ENCODE results near the gene PHF24. TPM values are rescaled to one million over a fixed set of nuclear protein-coding genes. Genes with fewer than 3 reads are reported as not detected.

Gene PHF24
- total RNA-seq, 1 experiment from 2014 or later, result not detected

Other genes starting within 250 kb of the PHF24 start
- gene CCL21, start 248.1 kb upstream of the PHF24 start, total RNA-seq (2014; rRNA removed; shearing (Covaris generic)), result not detected in 2 replicates
- gene DNAJB5, start 31.5 kb downstream of the PHF24 start, total RNA-seq (2014; rRNA removed; shearing (Covaris generic)), result 7.1 and 9.5 TPM in 2 replicates
- 396 and 426 TPM in 2 replicates for gene VCP, start 114.3 kb downstream of the PHF24 start, total RNA-seq (2014; rRNA removed; shearing (Covaris generic))
- 49.5 and 52.2 TPM in 2 replicates for gene FANCG, start 121.7 kb downstream of the PHF24 start, total RNA-seq (2014; rRNA removed; shearing (Covaris generic))
- 26.1 and 27.5 TPM in 2 replicates for gene PIGO, start 138.3 kb downstream of the PHF24 start, total RNA-seq (2014; rRNA removed; shearing (Covaris generic))
- 286 and 296 TPM in 2 replicates for gene STOML2, start 144.8 kb downstream of the PHF24 start, total RNA-seq (2014; rRNA removed; shearing (Covaris generic))
- 10.9 and 13.9 TPM in 2 replicates for gene ATOSB, start 157.6 kb downstream of the PHF24 start, total RNA-seq (2014; rRNA removed; shearing (Covaris generic))
- gene UNC13B, start 203.7 kb downstream of the PHF24 start, total RNA-seq (2014; rRNA removed; shearing (Covaris generic)), result 9.5 and 10.7 TPM in 2 replicates

Data from HT1080 (cell line).